Bronchus fibroblast of lung (primary cell): ENCODE data around the gene NCEH1. TPM values are rescaled to one million over a fixed set of nuclear protein-coding genes. Genes with fewer than 3 reads are reported as not detected.

Source experiments
- total RNA-seq: library from RNA; depleted of rRNA; stranded (reverse); fragments of >200 nt; gene quantifications from 2 replicates; pipeline ENCODE4 v1.2.3, GENCODE V29; 2015

The NCEH1 gene, protein sequence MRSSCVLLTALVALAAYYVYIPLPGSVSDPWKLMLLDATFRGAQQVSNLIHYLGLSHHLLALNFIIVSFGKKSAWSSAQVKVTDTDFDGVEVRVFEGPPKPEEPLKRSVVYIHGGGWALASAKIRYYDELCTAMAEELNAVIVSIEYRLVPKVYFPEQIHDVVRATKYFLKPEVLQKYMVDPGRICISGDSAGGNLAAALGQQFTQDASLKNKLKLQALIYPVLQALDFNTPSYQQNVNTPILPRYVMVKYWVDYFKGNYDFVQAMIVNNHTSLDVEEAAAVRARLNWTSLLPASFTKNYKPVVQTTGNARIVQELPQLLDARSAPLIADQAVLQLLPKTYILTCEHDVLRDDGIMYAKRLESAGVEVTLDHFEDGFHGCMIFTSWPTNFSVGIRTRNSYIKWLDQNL
- 7.7 and 8.3 TPM in 2 replicates for total RNA-seq

GRCh38 chr3:172710664-172711453, at the start of gene NCEH1:
NCEH1 (minus strand) TSS chr3:172711067; CDS start chr3:172710984, 83 bp downstream.

DNA sequence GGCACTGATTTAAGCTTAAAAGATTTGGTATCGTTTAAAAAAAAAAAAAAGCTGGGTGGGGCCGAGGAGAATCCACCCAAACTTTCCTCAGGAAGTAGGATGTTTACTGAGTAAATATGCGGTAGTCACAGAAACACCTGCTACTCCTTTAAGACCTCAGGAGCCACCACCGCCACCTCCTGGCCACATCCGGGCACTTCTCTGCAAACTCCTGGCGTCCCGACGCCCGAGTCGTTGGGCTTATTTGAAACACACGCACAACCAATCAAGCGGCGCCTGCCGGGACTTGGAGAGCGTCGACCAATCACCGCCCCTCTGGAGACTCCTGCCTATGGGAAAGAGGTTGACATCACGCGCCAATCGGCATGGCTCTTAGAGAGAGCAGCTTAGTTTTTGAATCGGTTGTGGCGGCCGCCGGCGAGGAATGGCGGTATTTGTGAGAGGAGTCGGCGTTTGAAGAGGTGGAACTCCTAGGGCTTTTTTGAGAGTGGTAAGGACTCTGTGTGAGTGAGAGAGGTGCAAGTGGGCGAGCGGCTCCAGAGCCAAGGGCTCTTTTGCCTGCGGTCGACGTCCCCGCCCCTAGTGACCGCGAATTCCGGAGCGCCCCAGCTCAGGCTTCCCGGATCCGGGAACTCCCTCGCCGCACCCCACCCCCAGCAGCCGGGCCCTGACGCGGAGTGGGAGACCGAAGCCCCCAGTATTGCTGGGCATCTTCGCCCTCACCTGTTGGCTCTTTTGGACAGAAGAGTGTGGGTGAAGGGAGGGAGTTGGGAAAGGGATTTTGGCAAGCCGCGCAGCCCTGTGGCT, 39.7 kb upstream of the NCEH1 start, which contains the start of gene ECT2:
ECT2 (plus strand) TSS at position 359 of the 807 bp plus-strand sequence. CDS start 3,805 bp downstream, outside the sequence.

Other genes with a start within 250 kb of the NCEH1 start
- gene TNFSF10, start 187.6 kb downstream of the NCEH1 start, total RNA-seq: 0.45 and 1.7 TPM in 2 replicates
- gene ECT2, start 39.7 kb upstream of the NCEH1 start, total RNA-seq: 52.6 and 57.0 TPM in 2 replicates